ENCODE data around the gene SLC6A13. TPM values are rescaled to one million over a fixed set of nuclear protein-coding genes. Genes with fewer than 3 reads are reported as not detected.

Gene SLC6A13
- total and polyA plus RNA-seq, 2 donors (not counting 1 experiment from before 2014, with no cell fraction given) = 0.22 to 0.54 TPM

DNA sequence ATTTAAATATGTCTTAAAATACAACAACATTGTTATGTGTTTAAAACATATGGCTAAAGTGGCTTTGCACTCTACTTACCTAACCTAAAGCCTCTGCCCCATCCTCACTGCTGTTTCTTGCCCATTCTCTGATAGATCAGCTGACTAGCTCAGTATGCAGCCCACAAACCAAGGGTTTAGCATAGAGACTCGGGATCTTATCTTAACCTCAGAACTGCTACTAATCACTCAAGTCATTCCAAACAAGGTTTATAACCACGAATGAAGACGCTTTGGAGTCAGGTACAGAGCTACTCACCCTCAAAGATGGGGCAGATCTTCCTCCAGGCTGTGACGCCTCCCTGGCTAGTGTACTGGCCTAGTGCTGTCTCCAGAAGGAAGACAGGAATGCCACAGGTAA lies 19.3 kb downstream of the SLC6A13 start:
- CTCF ChIA-PET = no interaction called here
- no peaks in the 10 kb centered on the region for H3K36me3 ChIP-seq (replicated peaks in 1 of 2; ENCODE audit: control extremely low read depth in 1 of 2, control insufficient read depth in 1 of 2, extremely low read depth in 1 of 2, insufficient read depth in 2 of 2, low read length in 1 of 2)

DNA sequence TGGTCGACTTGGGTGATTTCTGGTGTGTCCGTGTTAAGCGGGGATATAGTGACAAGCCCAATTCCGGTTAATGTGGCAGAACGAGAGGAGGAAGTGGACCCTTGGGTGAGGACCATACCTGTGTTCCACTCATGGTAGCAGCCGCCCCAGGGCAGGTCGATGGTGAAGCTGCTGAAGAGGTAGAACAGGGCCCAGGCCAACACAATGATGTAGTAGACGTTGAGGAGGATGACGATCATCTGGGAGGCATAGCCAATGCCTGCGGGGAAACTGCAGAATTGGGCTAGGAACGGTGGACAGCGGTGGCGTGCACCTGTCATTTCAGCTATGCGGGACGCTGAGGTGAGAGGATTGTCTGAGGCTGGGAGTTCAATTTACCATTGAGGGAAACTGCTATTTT lies 20.1 kb downstream of the SLC6A13 start:
- no peaks in the 10 kb centered on the region for H4K20me1 ChIP-seq (ENCODE audit: control insufficient read depth, insufficient read depth, low read length, poor library complexity, severe bottlenecking)
- H3K27ac ChIP-seq (ENCODE audit: low read length in 2 of 2) = no peak overlapping the region
- no peak overlapping the region for H3K4me2 ChIP-seq (replicated peaks; ENCODE audit: low read depth, low read length, poor library complexity, severe bottlenecking)
- DNase-seq (no peak), ATAC-seq (ENCODE audit: low read depth) (no peak)
- no peaks in the 10 kb centered on the region for H3K4me1 ChIP-seq (ENCODE audit: control insufficient read depth in 2 of 2, insufficient read depth in 2 of 2, low read length in 2 of 2)
- no peak overlapping the region for H3K9ac ChIP-seq (ENCODE audit: low read length)
- Mint-ChIP-seq H3K9me3 (ENCODE audit: insufficient read depth) (peaks cover 6% of the 10 kb centered on the region), H3K27me3 (peaks cover 36% of the 10 kb centered on the region), H3K27ac (no peak overlapping the region), H3K4me1 (no peaks in the 10 kb centered on the region), H3K4me3 (no peak overlapping the region)
- no peak overlapping the region for H2AFZ ChIP-seq (ENCODE audit: insufficient read depth, low read depth, low read length, poor library complexity, severe bottlenecking)
- CTCF ChIA-PET = no interaction called here
- 95% methylated on average over 13 of the region's 15 CpGs for WGBS (ENCODE audit: insufficient coverage)
- no peaks in the 10 kb centered on the region for H3K79me2 ChIP-seq (ENCODE audit: control insufficient read depth, insufficient read depth, low read length)
- intact Hi-C loops (cut with micrococcal nuclease) = no loop called here
- H3K9me3 ChIP-seq (ENCODE audit: control extremely low read depth in 1 of 3, control insufficient read depth in 2 of 3, insufficient read depth in 1 of 3, low read length in 2 of 3) = peaks cover 3 to 17% (median 11%) of the 10 kb centered on the region in 3 donors
- POLR2A ChIA-PET = no interaction called here
- TF ChIP-seq, protein P1, sequence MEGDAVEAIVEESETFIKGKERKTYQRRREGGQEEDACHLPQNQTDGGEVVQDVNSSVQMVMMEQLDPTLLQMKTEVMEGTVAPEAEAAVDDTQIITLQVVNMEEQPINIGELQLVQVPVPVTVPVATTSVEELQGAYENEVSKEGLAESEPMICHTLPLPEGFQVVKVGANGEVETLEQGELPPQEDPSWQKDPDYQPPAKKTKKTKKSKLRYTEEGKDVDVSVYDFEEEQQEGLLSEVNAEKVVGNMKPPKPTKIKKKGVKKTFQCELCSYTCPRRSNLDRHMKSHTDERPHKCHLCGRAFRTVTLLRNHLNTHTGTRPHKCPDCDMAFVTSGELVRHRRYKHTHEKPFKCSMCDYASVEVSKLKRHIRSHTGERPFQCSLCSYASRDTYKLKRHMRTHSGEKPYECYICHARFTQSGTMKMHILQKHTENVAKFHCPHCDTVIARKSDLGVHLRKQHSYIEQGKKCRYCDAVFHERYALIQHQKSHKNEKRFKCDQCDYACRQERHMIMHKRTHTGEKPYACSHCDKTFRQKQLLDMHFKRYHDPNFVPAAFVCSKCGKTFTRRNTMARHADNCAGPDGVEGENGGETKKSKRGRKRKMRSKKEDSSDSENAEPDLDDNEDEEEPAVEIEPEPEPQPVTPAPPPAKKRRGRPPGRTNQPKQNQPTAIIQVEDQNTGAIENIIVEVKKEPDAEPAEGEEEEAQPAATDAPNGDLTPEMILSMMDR (IDR thresholded peaks at IDR 0.05) = no peak
- no peak for TF ChIP-seq EZH2 (IDR thresholded peaks at IDR 0.05; ENCODE audit: borderline replicate concordance, insufficient read depth, low read depth, low read length, poor library complexity, severe bottlenecking)
- no peaks in the 10 kb centered on the region for H3K36me3 ChIP-seq (replicated peaks in 1 of 2; ENCODE audit: control extremely low read depth in 1 of 2, control insufficient read depth in 1 of 2, extremely low read depth in 1 of 2, insufficient read depth in 2 of 2, low read length in 1 of 2)
- H3K27me3 ChIP-seq (replicated peaks in 1 of 4; ENCODE audit: control extremely low read depth in 1 of 4, control insufficient read depth in 3 of 4, insufficient read depth in 4 of 4, low read length in 3 of 4) = peaks cover 0 to 8% (median 0%) of the 10 kb centered on the region in 4 experiments
- H3K4me3 ChIP-seq (ENCODE audit: control extremely low read depth in 1 of 5, extremely low read depth in 1 of 5, insufficient read depth in 1 of 5, low read depth in 2 of 5, low read length in 4 of 5) = no peak overlapping the region

More for the DNA sequence above, 19.3 kb downstream of the SLC6A13 start:
- ATAC-seq (ENCODE audit: low read depth) = no peak
- no peak overlapping the region for H3K4me3 ChIP-seq (ENCODE audit: control extremely low read depth in 1 of 5, extremely low read depth in 1 of 5, insufficient read depth in 1 of 5, low read depth in 2 of 5, low read length in 4 of 5)
- H3K27ac Mint-ChIP-seq = no peak overlapping the region
- H3K4me3 Mint-ChIP-seq = no peak overlapping the region
- no peak for DNase-seq
- H3K9me3 ChIP-seq (ENCODE audit: control extremely low read depth in 1 of 3, control insufficient read depth in 2 of 3, insufficient read depth in 1 of 3, low read length in 2 of 3) = peaks cover 3 to 17% (median 15%) of the 10 kb centered on the region in 3 donors
- H3K9ac ChIP-seq (ENCODE audit: low read length) = no peak overlapping the region
- POLR2A ChIA-PET = no interaction called here
- H3K79me2 ChIP-seq (ENCODE audit: control insufficient read depth, insufficient read depth, low read length) = no peaks in the 10 kb centered on the region
- WGBS (ENCODE audit: insufficient coverage) = 70% methylated on average over 3 of the region's 4 CpGs
- H3K27ac ChIP-seq (ENCODE audit: low read length in 2 of 2) = no peak overlapping the region
- no peak overlapping the region for H2AFZ ChIP-seq (ENCODE audit: insufficient read depth, low read depth, low read length, poor library complexity, severe bottlenecking)
- H3K9me3 Mint-ChIP-seq (ENCODE audit: insufficient read depth) = peaks cover 6% of the 10 kb centered on the region
- H4K20me1 ChIP-seq (ENCODE audit: control insufficient read depth, insufficient read depth, low read length, poor library complexity, severe bottlenecking) = no peaks in the 10 kb centered on the region
- no peaks in the 10 kb centered on the region for H3K4me1 Mint-ChIP-seq
- peaks cover 31% of the 10 kb centered on the region for H3K27me3 Mint-ChIP-seq
- no peak for TF ChIP-seq EZH2 (IDR thresholded peaks at IDR 0.05; ENCODE audit: borderline replicate concordance, insufficient read depth, low read depth, low read length, poor library complexity, severe bottlenecking)
- TF ChIP-seq, protein P1 (IDR thresholded peaks at IDR 0.05) = no peak
- intact Hi-C loops (cut with micrococcal nuclease) = no loop called here
- no peaks in the 10 kb centered on the region for H3K4me1 ChIP-seq (ENCODE audit: control insufficient read depth in 2 of 2, insufficient read depth in 2 of 2, low read length in 2 of 2)
- H3K27me3 ChIP-seq (replicated peaks in 1 of 4; ENCODE audit: control extremely low read depth in 1 of 4, control insufficient read depth in 3 of 4, insufficient read depth in 4 of 4, low read length in 3 of 4) = peaks cover 0 to 8% (median 0%) of the 10 kb centered on the region in 4 experiments
- H3K4me2 ChIP-seq (replicated peaks; ENCODE audit: low read depth, low read length, poor library complexity, severe bottlenecking) = no peak overlapping the region

Data from B cell (primary cell).